Natural killer cell (primary cell): ENCODE data around the gene CSRP3. TPM values are rescaled to one million over a fixed set of nuclear protein-coding genes. Genes with fewer than 3 reads are reported as not detected.

ENCODE experiments used
- ATAC-seq, 3 donors: fragments of 150-1000 bp in 2 of 3; fragments of 200-7000 bp in 1 of 3; cut with Tn5 transposase; 1 replicate in 1 of 3; 2 replicates in 2 of 3; pipeline ENCODE4 v1.10.0; 2021; ENCODE audit warnings: mild to moderate bottlenecking in 2 of 3, moderate library complexity in 2 of 3
- DNase-seq, 2 donors: peaks; one replicate each; pipeline versions ENCODE4 v3.0.0 to v3.0.0-alpha.2; 2013 to 2021; ENCODE audit warnings: mixed read lengths in 1 of 2
- H3K27ac ChIP-seq: one replicate; pipeline ENCODE4 v1.5.1; 2013; ENCODE audit warnings: mild to moderate bottlenecking, low read length
- H3K27me3 ChIP-seq: one replicate; pipeline ENCODE4 v1.6.1; 2013; ENCODE audit warnings: low read length; ENCODE audit not compliant: control insufficient read depth, insufficient read depth
- H3K36me3 ChIP-seq: one replicate; pipeline ENCODE4 v1.6.1; 2013; ENCODE audit warnings: low read length; ENCODE audit not compliant: control insufficient read depth, insufficient read depth
- H3K4me1 ChIP-seq: one replicate; pipeline ENCODE4 v1.6.1; 2013; ENCODE audit warnings: low read length; ENCODE audit not compliant: control insufficient read depth, insufficient read depth
- H3K4me3 ChIP-seq: one replicate; pipeline ENCODE4 v1.5.1; 2013; ENCODE audit warnings: low read length
- H3K9me3 ChIP-seq: one replicate; pipeline ENCODE4 v1.6.1; 2013; ENCODE audit warnings: low read length; ENCODE audit not compliant: control insufficient read depth, insufficient read depth
- H3K27ac Mint-ChIP-seq, 2 donors: one replicate each; pipeline ENCODE4 v1.8.0; 2022; ENCODE audit warnings: mild to moderate bottlenecking in 2 of 2, mixed read lengths in 2 of 2, moderate library complexity in 1 of 2
- H3K27me3 Mint-ChIP-seq, 2 donors: one replicate each; pipeline ENCODE4 v1.8.0; 2022; ENCODE audit warnings: low read depth in 2 of 2, mixed read lengths in 2 of 2
- H3K36me3 Mint-ChIP-seq: one replicate; pipeline ENCODE4 v1.8.0; 2022; ENCODE audit warnings: mixed read lengths
- H3K4me1 Mint-ChIP-seq, 2 donors: one replicate each; pipeline ENCODE4 v1.8.0; 2022; ENCODE audit warnings: mixed read lengths in 2 of 2
- H3K4me3 Mint-ChIP-seq: one replicate; pipeline ENCODE4 v1.8.0; 2022; ENCODE audit warnings: mild to moderate bottlenecking, moderate library complexity, mixed read lengths
- H3K9me3 Mint-ChIP-seq, 2 donors: one replicate each; pipeline ENCODE4 v1.8.0; 2022; ENCODE audit warnings: mixed read lengths in 2 of 2
- CTCF ChIP-seq: fragments of 200-600 bp; IDR thresholded peaks from one replicate; pipeline ENCODE4 v1.8.0; 2022; ENCODE audit warnings: antibody characterized with exemption
- WGBS: methylation state at CpG from one replicate; pipeline ENCODE4 v1.1.7; 2013; ENCODE audit warnings: missing lambda C conversion rate; ENCODE audit not compliant: insufficient coverage; 5-methylcytosine and 5-hydroxymethylcytosine counted together
- intact Hi-C: fragments of 100-400 bp; cut with micrococcal nuclease; formaldehyde crosslinking; loops from one replicate; pipeline ENCODE4 v1.14.2; 2022
- total RNA-seq, 4 donors: library from RNA; stranded (reverse); fragments of 120-200 nt in 1 of 4; gene quantifications; one replicate each; pipeline versions ENCODE4 v1.2.3 to v1.2.4, GENCODE V29; 2013 to 2022

The CSRP3 gene
- total RNA-seq, 3 donors from 2014 or later (not counting 1 experiment from before 2014, with no cell fraction given), result not detected

- no peak overlapping the region for H3K27ac ChIP-seq
- no peak for TF ChIP-seq CTCF
- Mint-ChIP-seq H3K4me3 (no peak overlapping the region), H3K36me3 (peaks cover 11% of the 10 kb centered on the region), H3K27me3 (no peaks in the 10 kb centered on the region), H3K9me3 (peaks cover 5 to 9% of the 10 kb centered on the region in 2 donors), H3K4me1 (peaks cover 6 to 7% of the 10 kb centered on the region in 2 donors), H3K27ac (no peak overlapping the region)
- no peaks in the 10 kb centered on the region for H3K9me3 ChIP-seq
- DNase-seq, result no peak
- ATAC-seq, result no peak
- no peaks in the 10 kb centered on the region for H3K4me1 ChIP-seq
- intact Hi-C loops, result no loop called here
- H3K36me3 ChIP-seq, result peaks cover 8% of the 10 kb centered on the region
- WGBS, result 100% methylated on average over 1 of the region's 1 CpG
- no peak overlapping the region for H3K4me3 ChIP-seq
- no peaks in the 10 kb centered on the region for H3K27me3 ChIP-seq
These were observed 67.8 kb downstream of the CSRP3 start for GRCh38 chr11:19134004-19134403.

Other genes with a start within 250 kb of the CSRP3 start
- under 1 TPM in 2 of 3 donors, not detected in 1; 0.21 to 0.48 TPM for gene MRGPRX2, start 141.3 kb downstream of the CSRP3 start, total RNA-seq
- gene ZDHHC13, start 84.8 kb downstream of the CSRP3 start, total RNA-seq, result 10 to 100 TPM; 13.3 to 17.4 (median 13.5) TPM
- under 1 TPM; 0.38 to 0.54 (median 0.42) TPM for gene E2F8, start 39.0 kb upstream of the CSRP3 start, total RNA-seq